ENCODE results near the gene WAC.
"Not testable (repeated sequence)": the region's sequence is repeated elsewhere in the genome, so short reads cannot be mapped to it uniquely, and the experiment has no call there.

The WAC gene, protein sequence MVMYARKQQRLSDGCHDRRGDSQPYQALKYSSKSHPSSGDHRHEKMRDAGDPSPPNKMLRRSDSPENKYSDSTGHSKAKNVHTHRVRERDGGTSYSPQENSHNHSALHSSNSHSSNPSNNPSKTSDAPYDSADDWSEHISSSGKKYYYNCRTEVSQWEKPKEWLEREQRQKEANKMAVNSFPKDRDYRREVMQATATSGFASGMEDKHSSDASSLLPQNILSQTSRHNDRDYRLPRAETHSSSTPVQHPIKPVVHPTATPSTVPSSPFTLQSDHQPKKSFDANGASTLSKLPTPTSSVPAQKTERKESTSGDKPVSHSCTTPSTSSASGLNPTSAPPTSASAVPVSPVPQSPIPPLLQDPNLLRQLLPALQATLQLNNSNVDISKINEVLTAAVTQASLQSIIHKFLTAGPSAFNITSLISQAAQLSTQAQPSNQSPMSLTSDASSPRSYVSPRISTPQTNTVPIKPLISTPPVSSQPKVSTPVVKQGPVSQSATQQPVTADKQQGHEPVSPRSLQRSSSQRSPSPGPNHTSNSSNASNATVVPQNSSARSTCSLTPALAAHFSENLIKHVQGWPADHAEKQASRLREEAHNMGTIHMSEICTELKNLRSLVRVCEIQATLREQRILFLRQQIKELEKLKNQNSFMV

DNA sequence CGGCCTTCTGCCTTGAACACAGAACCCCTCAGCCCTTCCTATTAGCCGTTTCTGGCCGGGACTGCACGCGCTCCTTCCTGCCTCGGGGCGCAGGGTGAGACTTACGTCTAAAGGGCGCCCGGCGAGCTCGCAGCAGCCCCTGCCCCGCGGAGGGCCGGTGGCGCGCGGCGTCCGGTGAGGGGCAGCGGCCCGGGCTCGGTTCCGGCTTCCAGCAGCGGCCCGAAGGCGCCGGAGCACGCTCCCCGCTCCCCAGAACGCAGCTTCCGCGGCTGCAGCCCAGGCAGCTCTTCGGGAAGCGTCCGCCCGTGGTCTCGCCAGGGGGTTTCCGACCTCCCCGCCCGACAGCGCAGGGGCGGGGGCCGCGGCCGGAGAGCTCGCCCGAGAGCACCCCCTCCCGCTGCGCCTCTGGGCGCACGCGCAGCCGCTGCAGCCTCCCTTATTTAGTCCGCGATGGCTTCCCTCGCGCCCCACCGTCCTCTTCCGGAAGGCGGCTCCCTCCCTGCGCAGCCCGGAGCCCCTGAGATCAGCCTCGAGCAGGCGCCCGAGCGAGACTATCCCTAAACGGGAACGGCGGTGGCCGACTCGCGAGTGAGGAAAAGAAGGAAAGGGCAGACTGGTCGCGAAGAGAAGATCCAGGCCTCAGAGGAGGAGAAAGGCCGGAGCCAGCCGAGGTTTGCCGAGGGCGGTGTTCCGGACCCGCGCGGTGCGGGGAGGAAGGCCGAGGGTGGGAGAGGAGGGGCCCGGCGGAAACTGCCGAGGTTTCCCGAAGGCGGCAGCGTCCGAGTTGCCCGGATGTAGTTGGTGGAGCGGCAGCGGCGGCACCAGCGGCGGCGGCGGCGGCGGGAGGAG, at the start of gene WAC:
Gene WAC (plus strand): TSS at position 782 of the 849 bp plus-strand sequence. CDS start 462 bp downstream, outside the sequence.
- peak; percentile 90 for DNase-seq (ENCODE audit: low read depth)

DNA sequence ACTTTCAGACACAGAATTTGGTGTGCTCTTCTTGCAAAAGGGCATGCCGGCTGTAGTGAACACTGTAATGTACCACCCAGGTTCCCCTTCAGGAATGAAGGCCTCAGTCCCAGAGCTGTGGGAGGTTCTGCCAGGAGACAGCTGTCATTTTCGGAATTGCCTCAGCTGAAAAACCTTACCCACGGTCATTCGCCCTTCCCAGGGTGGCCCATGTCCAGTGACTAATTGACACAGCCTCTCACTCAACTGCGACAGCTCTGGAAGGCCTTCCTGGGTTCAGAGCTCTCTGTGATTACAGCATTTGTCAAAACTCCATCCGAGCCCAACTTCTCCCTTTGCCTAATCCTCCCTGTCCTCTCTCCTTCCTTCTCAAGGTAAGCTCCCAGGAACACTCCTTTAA, 43.7 kb upstream of the WAC start:
- no peak for DNase-seq (ENCODE audit: low read depth)

DNA sequence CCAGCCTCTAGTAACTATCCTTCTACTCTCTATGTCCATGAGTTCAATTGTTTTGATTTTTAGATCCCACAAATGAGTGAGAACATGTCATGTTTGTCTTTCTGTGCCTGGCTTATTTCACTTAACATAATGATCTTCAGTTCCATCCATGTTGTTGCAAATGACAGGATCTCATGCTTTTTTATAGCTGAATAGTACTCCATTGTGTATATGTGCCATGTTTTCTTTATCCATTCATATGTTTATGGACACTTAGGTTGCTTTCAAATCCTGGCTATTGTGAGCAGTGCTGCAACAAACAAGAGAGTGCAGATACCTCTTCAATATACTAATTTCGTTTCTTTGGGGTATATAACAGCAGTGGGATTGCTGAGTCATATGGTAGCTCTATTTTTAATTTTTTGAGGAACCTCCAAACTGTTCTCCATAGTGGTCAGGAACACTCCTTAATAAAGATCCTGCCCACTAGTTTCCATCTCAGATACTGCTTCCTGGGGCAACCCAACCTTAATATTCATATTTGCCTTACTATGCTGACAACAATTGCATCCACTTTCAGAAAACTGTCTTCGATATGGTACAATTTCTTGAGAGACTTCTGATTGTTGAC, 42.6 kb upstream of the WAC start:
- DNase-seq (ENCODE audit: low read depth), result not testable (repeated sequence)

DNA sequence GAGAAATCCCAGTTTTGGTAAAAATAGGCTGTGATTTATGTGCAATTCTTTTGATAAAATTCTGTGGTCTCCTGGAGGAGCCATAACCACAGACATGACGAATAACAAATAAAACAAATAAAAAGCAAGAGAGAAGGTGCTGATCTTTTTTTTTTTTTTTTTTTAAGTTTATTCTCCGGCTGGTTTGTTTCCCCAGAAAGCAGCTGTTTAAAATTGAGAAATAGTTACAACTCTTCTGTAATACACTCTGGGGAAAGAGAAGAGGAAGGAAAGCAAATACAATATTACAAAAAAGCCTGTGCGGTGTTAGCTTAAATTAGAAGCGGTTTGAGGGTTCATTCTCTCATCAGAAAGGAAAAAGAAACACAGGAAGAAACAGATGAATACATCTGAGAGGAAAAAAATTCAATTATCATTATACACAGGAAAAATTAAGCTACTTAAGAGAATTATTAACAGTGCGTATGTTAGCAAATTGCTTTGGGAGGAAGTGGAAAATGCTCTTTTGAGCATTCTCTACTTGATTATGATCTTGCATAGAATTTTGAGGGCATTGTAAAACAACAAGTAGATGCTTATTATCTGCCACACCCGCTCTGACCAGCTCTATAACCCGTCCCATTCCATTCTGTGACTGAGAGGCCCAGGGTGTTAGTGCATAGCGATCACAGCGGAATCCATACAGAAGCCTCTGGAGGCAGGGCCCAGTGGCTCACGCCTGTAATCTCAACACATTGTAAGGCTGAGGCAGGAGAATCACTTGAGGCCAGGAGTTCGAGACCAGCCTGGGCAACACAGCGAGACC, 40.6 kb upstream of the WAC start:
- no peak for DNase-seq (ENCODE audit: low read depth)

DNA sequence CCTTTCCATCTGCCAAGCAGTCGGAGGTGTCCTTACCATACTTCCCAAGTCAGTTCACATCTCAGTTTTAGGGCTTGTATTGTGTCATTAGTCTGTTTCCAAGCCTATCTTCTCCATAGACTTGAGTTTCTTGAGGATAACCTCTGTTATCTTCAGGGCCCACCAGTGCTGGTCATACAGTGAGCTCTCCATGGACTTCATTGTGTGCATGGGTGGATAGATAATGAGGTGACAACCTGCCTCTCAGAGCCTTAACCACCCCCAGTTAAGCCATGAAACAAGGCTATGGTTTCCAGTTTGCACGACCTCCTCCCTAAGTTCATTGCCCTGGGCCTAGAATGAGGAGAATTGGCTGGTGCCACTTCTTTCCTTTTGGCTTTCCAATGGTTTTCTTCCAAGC, 38.5 kb upstream of the WAC start:
- DNase-seq (ENCODE audit: low read depth), result no peak

DNA sequence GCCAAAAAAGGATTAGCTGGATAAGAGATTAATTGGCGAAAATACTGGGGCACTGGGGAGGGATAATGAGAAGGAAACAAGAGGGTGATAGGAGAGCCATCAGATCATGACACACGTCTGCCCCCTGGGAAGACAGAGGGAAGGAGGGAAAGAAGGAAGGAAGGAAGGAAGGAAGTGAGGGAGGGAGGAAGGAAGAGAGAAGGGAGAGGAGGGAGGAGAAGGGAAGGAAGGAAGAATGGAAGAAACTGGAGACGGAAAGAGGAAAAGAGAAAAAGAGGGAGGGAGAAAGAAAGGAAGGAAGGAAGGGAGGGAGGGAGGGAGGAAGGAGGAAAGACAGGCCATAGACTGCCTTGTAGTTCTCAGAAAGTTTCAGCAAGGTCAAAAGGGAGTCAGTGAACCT, 37.8 kb upstream of the WAC start:
- no peak for DNase-seq (ENCODE audit: low read depth)

DNA sequence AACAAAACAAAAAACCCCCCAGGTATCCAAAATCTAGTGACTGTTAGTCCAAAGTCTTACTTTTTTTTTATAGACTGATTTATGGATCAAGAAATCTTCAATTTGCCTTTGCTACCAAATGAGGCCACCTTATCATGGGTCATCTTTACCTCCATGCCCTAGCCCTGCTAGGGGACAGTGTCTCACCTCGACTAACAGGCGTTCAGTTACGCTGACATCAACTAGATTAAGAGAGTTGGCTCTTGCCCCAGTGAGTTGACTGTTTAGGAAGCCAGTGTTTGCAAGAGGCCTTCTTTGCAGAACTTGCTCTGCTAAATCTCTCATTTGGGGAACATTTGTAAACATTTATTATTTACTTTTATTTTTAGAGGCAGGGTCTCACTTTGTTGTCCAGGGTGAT, 36.9 kb upstream of the WAC start:
- no peak for DNase-seq (ENCODE audit: low read depth)

DNA sequence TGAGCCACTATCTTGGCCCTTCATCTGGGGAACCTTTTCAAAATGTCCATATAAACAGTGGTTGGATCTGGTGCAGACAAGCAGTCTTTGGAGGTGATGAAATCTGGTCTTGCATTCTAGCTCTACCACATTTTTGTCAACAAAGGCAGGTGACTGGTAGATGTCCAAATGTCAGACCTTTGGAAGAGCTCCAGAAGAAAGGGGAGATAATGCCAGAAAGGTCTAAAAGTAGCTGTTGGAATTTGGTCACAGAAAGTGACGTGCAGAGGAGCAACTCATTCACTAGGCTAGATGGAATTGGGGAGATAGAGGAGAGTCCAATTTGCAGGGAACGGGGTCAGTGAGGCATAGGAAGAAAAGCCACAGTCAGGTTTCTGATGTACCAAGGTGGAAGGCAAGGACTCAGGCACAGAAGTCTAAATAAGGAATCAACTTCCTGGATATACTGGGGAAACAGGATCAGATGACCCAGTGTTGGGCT, 36.4 kb upstream of the WAC start:
- no peak for DNase-seq (ENCODE audit: low read depth)

DNA sequence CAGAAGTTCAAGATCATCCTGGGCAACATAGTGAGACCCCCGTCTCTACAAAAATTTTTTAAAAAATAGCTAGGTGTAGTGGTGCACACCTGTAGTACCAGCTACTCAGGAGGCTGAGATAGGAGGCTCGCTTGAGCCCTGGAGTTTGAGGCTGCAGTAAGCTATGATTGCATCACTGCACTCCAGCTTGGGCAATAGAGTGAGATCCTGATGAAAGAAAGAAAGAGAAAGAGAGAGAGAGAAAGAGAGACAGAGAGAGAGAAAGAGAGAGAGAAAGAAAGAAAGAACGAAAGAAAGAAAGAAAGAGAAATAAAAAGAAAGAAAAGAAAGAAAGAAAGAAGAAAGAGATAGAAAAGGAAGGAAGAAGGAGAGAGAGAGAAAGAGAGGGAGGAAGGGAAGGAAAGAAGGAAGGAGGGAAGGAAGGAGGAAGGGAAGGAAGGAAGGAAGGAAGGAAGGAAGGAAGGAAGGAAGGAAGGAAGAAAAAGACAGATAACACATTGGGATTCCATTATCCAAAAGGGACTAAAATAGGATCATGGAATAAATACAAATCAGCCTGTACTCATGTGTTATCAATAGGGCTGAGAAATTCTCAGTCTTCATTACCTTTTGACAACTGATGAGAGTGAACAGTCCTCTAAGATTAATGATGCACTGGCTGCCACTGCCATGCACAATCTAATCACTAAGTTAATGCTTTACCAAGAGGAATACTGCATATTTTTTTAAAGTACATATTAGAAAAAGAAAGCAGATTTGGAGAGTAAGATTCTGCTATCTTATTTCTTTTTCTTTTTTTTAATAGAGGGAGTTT, 35.4 kb upstream of the WAC start:
- DNase-seq (ENCODE audit: low read depth), result no peak

DNA sequence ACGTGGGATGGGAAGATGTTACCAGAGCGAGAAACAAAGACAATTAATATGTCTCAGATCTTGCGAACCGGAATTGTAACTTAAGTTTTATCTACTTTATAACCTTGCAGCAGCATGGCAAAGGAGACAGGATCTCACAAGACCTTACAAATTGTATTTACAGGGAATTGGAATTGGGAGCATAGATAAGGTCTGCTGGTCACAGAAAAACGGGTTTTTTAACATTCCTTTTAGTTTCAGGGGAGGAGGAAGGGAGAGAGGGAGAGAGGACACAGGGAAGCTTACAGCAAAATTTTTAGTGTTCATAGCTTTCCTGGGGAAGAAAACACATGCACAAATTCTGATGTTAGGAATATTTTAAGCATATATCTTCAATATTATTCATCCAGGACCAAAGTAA, 32.7 kb upstream of the WAC start:
- DNase-seq (ENCODE audit: low read depth), result not testable (repeated sequence)

DNA sequence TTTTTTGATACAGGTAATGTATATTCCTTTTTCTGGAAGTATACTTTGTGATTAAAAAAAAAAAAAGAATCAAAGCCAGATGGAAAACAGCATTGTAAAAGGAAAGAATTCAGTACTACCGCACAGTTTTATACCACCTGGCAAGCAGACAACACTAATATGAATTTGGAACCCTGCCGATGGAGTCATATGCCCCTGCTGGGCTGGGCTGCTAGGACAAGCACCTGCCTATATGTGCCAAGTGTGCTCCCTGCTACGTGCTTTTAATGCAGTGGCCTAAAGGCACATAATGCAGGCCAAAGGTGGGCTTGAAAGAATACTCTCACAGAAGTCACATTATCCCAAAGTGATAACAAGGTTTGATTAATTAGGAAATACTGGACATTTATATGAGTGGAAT, 29.8 kb upstream of the WAC start:
- DNase-seq (ENCODE audit: low read depth), result no peak

DNA sequence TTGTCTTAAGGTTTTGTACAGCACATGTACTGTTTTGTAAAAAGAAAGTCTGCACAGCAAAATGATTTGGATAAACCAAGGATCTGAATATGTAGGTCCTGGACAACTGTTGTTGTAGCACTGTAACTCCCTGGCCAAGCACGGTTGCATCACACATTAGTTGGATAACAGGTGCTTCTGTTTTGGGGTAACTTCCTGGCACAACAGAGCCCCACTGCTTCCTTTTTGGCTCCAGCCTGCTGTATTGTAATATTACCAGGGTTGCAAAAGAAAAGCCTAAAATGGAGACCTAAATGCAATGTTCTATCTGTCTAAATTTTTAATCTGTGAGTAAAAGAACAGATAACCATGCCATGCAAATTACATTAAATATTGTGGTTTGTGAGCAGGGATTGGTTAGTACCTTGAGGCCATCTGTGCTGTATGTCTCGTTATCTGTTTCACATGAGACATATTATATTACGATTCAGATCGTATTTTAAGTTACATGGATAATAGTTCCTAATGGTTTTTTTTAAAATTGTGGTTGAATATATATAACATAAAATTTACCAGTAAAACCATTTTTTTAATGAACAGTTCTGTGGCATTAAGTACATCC, 27.5 kb upstream of the WAC start:
- no peak for DNase-seq (ENCODE audit: low read depth)

DNA sequence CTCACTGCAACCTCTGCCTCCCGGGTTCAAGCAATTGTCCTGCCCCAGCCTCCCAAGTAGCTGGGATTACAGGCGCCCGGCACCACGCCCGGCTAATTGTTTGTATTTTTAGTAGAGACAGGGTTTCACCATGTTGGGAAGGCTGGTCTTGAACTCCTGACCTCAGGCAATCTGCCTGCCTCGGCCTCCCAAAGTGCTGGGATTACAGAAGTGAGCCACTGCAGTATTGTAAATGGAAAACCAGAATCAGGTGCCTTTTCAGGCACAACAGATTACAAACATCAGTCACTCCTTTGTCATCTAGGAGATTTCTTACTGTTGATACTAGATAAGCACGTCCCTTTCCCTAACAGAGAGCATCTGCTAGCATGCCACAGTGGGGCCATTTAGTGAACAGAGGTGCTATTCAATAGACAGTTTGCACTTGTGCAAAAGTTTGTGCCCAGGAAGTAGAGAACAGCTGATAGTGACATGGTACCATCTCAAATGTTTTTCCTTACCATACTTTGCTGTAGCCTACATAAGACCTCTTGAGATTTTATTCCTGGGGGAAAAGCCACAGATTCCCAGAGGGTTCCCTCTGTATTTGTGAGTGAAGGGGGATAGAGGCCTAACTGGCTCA, 24.5 kb upstream of the WAC start:
- no peak for DNase-seq (ENCODE audit: low read depth)

DNA sequence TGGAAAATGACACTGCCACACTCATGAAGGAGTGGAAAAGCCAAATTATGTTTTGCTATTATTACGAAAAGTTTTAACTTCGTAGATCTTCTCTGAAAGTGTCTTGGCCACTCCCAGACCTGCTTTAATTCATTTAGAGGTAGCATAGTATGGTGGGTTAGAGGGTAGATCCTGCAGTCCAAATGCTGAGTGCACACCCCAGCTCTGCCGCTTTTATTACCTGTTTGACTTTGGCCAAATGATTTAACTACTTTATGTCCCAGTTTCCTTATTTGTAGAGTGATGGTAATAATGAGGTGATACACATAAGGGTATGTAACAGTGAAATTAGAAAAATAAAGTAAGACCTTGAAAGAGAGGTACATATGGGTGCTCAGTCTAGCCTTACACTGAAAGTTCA, 23.6 kb upstream of the WAC start:
- no peak for DNase-seq (ENCODE audit: low read depth)

DNA sequence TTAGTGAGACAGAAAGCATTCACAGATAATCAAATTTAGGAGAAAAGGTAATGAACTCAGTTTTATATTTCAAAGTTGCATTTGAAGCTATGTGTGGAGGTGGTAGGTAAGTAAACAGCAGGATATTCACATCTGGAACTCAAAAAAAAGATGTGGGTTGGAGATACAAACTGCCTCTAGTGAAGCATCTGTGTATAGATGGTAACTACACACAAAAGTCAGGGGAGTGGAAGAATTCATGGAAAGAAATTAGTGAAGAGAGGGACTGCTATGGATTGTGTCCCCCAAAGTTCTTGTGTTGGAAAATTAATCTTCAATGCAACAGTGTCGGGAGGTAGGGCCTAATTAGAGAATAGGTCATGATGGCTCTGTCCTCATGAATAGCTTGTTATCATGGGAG, 18.3 kb upstream of the WAC start:
- no peak for DNase-seq (ENCODE audit: low read depth)

DNA sequence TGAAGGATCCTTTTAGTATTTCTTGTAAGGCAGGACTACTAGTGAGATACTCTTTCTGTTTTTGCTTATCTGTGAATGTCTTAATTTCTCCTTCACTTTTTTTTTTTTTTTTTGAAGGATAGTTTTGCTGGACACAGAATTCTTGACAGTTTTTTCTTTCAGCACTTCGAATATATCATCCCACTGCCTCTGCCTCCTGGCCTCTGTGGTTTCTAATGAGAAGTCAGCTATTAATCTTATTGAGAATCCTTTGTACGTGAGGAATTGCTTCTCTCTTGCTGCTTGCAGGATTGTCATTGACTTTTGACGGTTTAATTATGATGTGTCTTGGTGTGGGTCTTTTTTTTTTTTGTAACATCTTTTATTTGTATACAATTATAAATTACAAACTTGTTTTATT, 12.6 kb upstream of the WAC start:
- DNase-seq (ENCODE audit: low read depth), result no peak

DNA sequence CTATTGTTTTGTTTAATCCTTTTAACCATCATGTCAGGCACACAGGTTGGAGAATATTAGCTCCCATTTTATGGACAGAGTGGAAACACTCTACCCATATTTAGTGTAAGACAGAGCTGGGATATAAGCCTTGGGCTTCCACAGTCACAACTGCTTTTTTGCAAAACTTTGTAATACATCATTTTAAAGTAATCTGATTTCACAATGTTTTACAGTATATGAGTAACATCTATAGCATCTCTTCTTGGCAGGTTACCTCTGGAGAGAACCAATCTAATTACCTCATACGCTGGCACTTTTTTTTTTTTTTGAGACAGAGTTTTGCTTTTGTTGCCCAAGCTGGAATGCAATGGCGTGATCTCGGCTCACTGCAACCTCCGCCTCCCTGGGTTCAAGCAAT, 12.1 kb upstream of the WAC start:
- DNase-seq (ENCODE audit: low read depth), result peak; percentile 32

DNA sequence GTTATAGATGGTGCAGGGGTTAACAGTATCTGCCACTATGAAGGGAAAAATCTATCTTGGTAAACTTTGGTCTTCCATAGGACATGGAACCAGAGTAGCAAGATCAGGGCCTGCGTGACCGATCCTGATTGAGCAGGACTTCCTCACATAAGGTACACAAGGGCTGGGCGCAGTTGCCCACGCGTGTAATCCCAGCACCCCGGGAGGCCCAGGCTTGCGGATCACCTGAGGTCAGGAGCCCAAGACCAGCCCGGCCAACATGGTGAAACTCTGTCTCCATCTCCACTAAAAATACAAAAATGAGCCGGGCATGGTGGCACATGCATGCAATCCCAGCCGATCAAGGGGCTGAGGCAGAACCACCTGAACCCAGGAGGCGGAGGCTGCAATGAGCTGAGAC, 11.0 kb upstream of the WAC start:
- not testable (repeated sequence) for DNase-seq (ENCODE audit: low read depth)

DNA sequence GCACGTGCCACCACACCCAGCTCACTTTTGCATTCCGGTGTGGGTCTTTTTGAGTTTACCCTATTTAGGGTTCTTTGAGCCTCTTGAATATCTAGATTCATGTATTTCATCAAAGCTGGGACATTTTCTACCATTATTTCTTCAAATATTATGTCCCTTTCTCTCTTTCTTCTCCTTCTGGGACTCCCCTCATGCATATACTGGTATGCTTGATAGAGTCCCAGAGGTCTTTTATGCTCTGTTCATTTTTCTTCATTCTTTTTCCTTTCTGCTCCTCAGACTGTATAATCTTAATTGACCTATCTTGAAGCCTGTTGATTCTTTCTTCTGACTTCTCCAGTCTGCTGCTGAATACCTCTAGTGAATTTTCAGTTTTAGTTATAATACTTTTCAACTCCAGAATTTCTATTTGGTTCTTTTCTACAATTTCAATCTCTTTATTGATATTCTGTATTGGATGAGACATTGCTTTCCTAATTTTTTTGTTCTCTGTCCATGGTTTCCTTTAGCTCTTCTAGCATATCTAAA, 9.1 kb upstream of the WAC start:
- no peak for DNase-seq (ENCODE audit: low read depth)
